ENCODE measurements around the gene ZNF124.

ZNF124 gene

GRCh38 chr1:247114351-247115140 is 57.3 kb downstream of the ZNF124 start:
- WGBS (ENCODE audit: insufficient coverage), result 98% methylated on average over 12 of the region's 13 CpGs
- peaks cover 0 to 20% (median 18%) of the 10 kb centered on the region in 4 experiments for H3K4me1 ChIP-seq (ENCODE audit: control extremely low read depth in 1 of 4, control insufficient read depth in 4 of 4, insufficient read depth in 4 of 4, low read length in 3 of 4)
- no peak for DNase-seq
- peaks cover 0 to 41% (median 16%) of the 10 kb centered on the region in 5 experiments for H3K27me3 ChIP-seq (replicated peaks in 2 of 5; ENCODE audit: control insufficient read depth in 4 of 5, insufficient read depth in 5 of 5, low read length in 4 of 5)
- no peaks in the 10 kb centered on the region for H3K9me3 ChIP-seq (ENCODE audit: control extremely low read depth in 1 of 5, control insufficient read depth in 4 of 5, insufficient read depth in 2 of 5, low read depth in 1 of 5, low read length in 4 of 5)
- ChIA-PET CTCF (no interaction called here), POLR2A (no interaction called here)
- no peaks in the 10 kb centered on the region for H3K36me3 ChIP-seq (ENCODE audit: control insufficient read depth in 4 of 4, insufficient read depth in 4 of 4, low read length in 3 of 4)
- H3K27ac ChIP-seq (ENCODE audit: insufficient read depth in 1 of 2, low read depth in 1 of 2, low read length in 2 of 2, poor library complexity in 1 of 2, severe bottlenecking in 2 of 2), result no peak overlapping the region
- no peak overlapping the region for H3K4me3 ChIP-seq (ENCODE audit: control insufficient read depth in 1 of 7, extremely low read depth in 1 of 7, insufficient read depth in 4 of 7, low read depth in 2 of 7, low read length in 6 of 7)

DNA sequence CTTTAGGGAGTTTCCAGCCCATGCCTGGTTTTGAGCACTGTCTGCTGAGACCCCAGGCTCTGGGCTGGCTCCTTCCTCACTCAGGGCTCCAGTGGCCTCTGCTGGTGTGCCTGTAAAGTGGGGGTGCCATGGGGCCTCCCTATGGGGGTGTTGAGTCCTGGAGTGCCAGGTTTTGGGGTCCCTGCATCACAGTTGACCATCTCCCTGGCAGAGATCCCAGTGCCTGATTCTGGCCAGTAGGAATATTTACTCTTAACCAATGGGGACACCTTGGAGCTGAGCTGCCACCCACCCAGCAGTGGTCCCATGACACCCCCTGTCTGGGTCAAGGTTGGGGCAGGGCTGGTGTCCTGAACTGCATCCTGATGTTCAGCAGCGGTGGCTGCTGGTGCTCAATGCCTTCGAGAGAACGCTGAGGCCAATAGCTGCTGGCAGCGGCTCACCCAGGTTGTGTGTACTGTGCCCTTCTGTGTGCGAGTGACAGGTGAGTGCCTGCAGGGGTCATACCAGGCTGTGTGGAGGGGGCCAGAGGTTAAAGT is 58.0 kb downstream of the ZNF124 start:
- H3K27me3 ChIP-seq (replicated peaks in 2 of 5; ENCODE audit: control insufficient read depth in 4 of 5, insufficient read depth in 5 of 5, low read length in 4 of 5), result peaks cover 0 to 48% (median 20%) of the 10 kb centered on the region in 5 experiments
- no peaks in the 10 kb centered on the region for H3K9me3 ChIP-seq (ENCODE audit: control extremely low read depth in 1 of 5, control insufficient read depth in 4 of 5, insufficient read depth in 2 of 5, low read depth in 1 of 5, low read length in 4 of 5)
- POLR2A ChIA-PET, result no interaction called here
- H3K4me1 ChIP-seq (ENCODE audit: control extremely low read depth in 1 of 4, control insufficient read depth in 4 of 4, insufficient read depth in 4 of 4, low read length in 3 of 4), result peaks cover 0 to 20% (median 18%) of the 10 kb centered on the region in 4 experiments
- DNase-seq, result no peak
- H3K27ac ChIP-seq (ENCODE audit: insufficient read depth in 1 of 2, low read depth in 1 of 2, low read length in 2 of 2, poor library complexity in 1 of 2, severe bottlenecking in 2 of 2), result no peak overlapping the region
- no peaks in the 10 kb centered on the region for H3K36me3 ChIP-seq (ENCODE audit: control insufficient read depth in 4 of 4, insufficient read depth in 4 of 4, low read length in 3 of 4)
- no peak overlapping the region for H3K4me3 ChIP-seq (ENCODE audit: control insufficient read depth in 1 of 7, extremely low read depth in 1 of 7, insufficient read depth in 4 of 7, low read depth in 2 of 7, low read length in 6 of 7)
- CTCF ChIA-PET, result no interaction called here
- 100% methylated on average over 5 of the region's 5 CpGs for WGBS (ENCODE audit: insufficient coverage)

GRCh38 chr1:247113094-247113497 is 58.7 kb downstream of the ZNF124 start:
- 70% methylated on average over 2 of the region's 5 CpGs for WGBS (ENCODE audit: insufficient coverage)
- POLR2A ChIA-PET, result no interaction called here
- H3K27ac ChIP-seq (ENCODE audit: insufficient read depth in 1 of 2, low read depth in 1 of 2, low read length in 2 of 2, poor library complexity in 1 of 2, severe bottlenecking in 2 of 2), result no peak overlapping the region
- H3K9me3 ChIP-seq (ENCODE audit: control extremely low read depth in 1 of 5, control insufficient read depth in 4 of 5, insufficient read depth in 2 of 5, low read depth in 1 of 5, low read length in 4 of 5), result peaks cover 0 to 3% (median 0%) of the 10 kb centered on the region in 5 experiments
- H3K4me1 ChIP-seq (ENCODE audit: control extremely low read depth in 1 of 4, control insufficient read depth in 4 of 4, insufficient read depth in 4 of 4, low read length in 3 of 4), result peaks cover 0 to 20% (median 18%) of the 10 kb centered on the region in 4 experiments
- H3K4me3 ChIP-seq (ENCODE audit: control insufficient read depth in 1 of 7, extremely low read depth in 1 of 7, insufficient read depth in 4 of 7, low read depth in 2 of 7, low read length in 6 of 7), result no peak overlapping the region
- CTCF ChIA-PET, result no interaction called here
- peaks cover 0 to 50% (median 24%) of the 10 kb centered on the region in 5 experiments for H3K27me3 ChIP-seq (replicated peaks in 2 of 5; ENCODE audit: control insufficient read depth in 4 of 5, insufficient read depth in 5 of 5, low read length in 4 of 5)
- no peaks in the 10 kb centered on the region for H3K36me3 ChIP-seq (ENCODE audit: control insufficient read depth in 4 of 4, insufficient read depth in 4 of 4, low read length in 3 of 4)
- DNase-seq, result no peak

GRCh38 chr1:247112479-247112781 is 59.4 kb downstream of the ZNF124 start:
- DNase-seq, result no peak
- Histone ChIP-seq H3K4me1 (ENCODE audit: control extremely low read depth in 1 of 4, control insufficient read depth in 4 of 4, insufficient read depth in 4 of 4, low read length in 3 of 4) (peaks cover 0 to 20% (median 18%) of the 10 kb centered on the region in 4 experiments), H3K4me3 (ENCODE audit: control insufficient read depth in 1 of 7, extremely low read depth in 1 of 7, insufficient read depth in 4 of 7, low read depth in 2 of 7, low read length in 6 of 7) (peak overlapping the region in 4 of 7 experiments; percentile 49 to 68 (median 61)), H3K27ac (ENCODE audit: insufficient read depth in 1 of 2, low read depth in 1 of 2, low read length in 2 of 2, poor library complexity in 1 of 2, severe bottlenecking in 2 of 2) (no peak overlapping the region), H3K27me3 (replicated peaks in 2 of 5; ENCODE audit: control insufficient read depth in 4 of 5, insufficient read depth in 5 of 5, low read length in 4 of 5) (peaks cover 0 to 51% (median 25%) of the 10 kb centered on the region in 5 experiments), H3K36me3 (ENCODE audit: control insufficient read depth in 4 of 4, insufficient read depth in 4 of 4, low read length in 3 of 4) (no peaks in the 10 kb centered on the region), H3K9me3 (ENCODE audit: control extremely low read depth in 1 of 5, control insufficient read depth in 4 of 5, insufficient read depth in 2 of 5, low read depth in 1 of 5, low read length in 4 of 5) (peaks cover 0 to 3% (median 0%) of the 10 kb centered on the region in 5 experiments)
- ChIA-PET CTCF (no interaction called here), POLR2A (no interaction called here)
- 78% methylated on average over 8 of the region's 9 CpGs for WGBS (ENCODE audit: insufficient coverage)

DNA sequence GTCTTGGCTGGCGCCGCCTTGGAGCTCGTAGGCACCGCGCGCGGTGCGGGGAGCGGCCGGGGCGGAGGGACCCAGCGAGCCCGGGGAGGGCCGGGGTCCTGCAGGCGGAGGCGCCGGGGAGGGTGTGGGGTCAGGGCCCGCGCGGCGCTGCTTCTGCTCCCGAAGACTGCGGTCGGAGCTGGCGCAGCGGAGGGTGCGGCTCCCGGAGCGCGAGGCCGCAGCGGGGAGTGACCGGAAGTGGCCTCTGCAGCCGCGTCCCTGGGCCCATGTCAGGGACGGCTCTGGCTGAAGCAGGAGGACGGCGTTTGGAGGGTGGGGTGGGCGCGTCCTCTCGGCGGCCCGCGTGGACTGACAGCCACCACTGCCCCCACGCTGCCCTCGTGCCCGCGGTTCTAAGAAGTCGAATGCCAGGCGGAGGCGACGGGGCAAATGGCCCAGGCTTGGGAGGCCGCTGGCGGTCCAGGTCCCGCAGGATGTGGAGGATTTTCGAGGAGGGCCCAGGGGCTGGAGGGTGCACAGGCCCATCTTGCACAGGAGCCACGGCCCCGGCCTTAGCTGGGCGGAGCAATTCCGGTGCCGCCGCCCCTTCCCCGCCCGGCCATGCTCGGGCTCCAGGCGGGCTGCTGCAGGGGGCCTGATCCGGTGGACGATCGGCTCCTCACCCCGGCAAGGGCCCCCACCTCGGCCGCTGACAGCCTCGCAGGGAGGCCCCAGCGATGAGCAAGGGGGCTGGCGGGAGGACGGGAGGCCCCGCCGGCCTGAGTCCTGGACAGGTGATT is 59.9 kb downstream of the ZNF124 start:
- Histone ChIP-seq H3K9me3 (ENCODE audit: control extremely low read depth in 1 of 5, control insufficient read depth in 4 of 5, insufficient read depth in 2 of 5, low read depth in 1 of 5, low read length in 4 of 5) (peaks cover 0 to 3% (median 0%) of the 10 kb centered on the region in 5 experiments), H3K4me3 (ENCODE audit: control insufficient read depth in 1 of 7, extremely low read depth in 1 of 7, insufficient read depth in 4 of 7, low read depth in 2 of 7, low read length in 6 of 7) (peak overlapping the region in 6 of 7 experiments; percentile 36 to 69 (median 61)), H3K27ac (ENCODE audit: insufficient read depth in 1 of 2, low read depth in 1 of 2, low read length in 2 of 2, poor library complexity in 1 of 2, severe bottlenecking in 2 of 2) (no peak overlapping the region), H3K27me3 (replicated peaks in 2 of 5; ENCODE audit: control insufficient read depth in 4 of 5, insufficient read depth in 5 of 5, low read length in 4 of 5) (peaks cover 0 to 51% (median 25%) of the 10 kb centered on the region in 5 experiments), H3K36me3 (ENCODE audit: control insufficient read depth in 4 of 4, insufficient read depth in 4 of 4, low read length in 3 of 4) (no peaks in the 10 kb centered on the region), H3K4me1 (ENCODE audit: control extremely low read depth in 1 of 4, control insufficient read depth in 4 of 4, insufficient read depth in 4 of 4, low read length in 3 of 4) (peaks cover 0 to 20% (median 18%) of the 10 kb centered on the region in 4 experiments)
- DNase-seq, result peak in 1 of 3 donors; percentile 36
- ChIA-PET CTCF (interaction anchor here (0.7 kb wide), 1 partner anchor 53 kb away, joined by 3 read pairs; no protein-coding TSS in a partner anchor), POLR2A (no interaction called here)
- 3% methylated on average over 62 of the region's 78 CpGs for WGBS (ENCODE audit: insufficient coverage)

- DNase-seq, result peak in 1 of 3 donors; percentile 35
- no peak overlapping the region for H3K27ac ChIP-seq (ENCODE audit: insufficient read depth in 1 of 2, low read depth in 1 of 2, low read length in 2 of 2, poor library complexity in 1 of 2, severe bottlenecking in 2 of 2)
- H3K9me3 ChIP-seq (ENCODE audit: control extremely low read depth in 1 of 5, control insufficient read depth in 4 of 5, insufficient read depth in 2 of 5, low read depth in 1 of 5, low read length in 4 of 5), result peaks cover 0 to 8% (median 0%) of the 10 kb centered on the region in 5 experiments
- POLR2A ChIA-PET, result no interaction called here
- H3K4me3 ChIP-seq (ENCODE audit: control insufficient read depth in 1 of 7, extremely low read depth in 1 of 7, insufficient read depth in 4 of 7, low read depth in 2 of 7, low read length in 6 of 7), result peak overlapping the region in 6 of 7 experiments; percentile 36 to 69 (median 61)
- H3K36me3 ChIP-seq (ENCODE audit: control insufficient read depth in 4 of 4, insufficient read depth in 4 of 4, low read length in 3 of 4), result no peaks in the 10 kb centered on the region
- WGBS (ENCODE audit: insufficient coverage), result 0% methylated on average over 48 of the region's 62 CpGs
- H3K4me1 ChIP-seq (ENCODE audit: control extremely low read depth in 1 of 4, control insufficient read depth in 4 of 4, insufficient read depth in 4 of 4, low read length in 3 of 4), result peaks cover 0 to 20% (median 18%) of the 10 kb centered on the region in 4 experiments
- H3K27me3 ChIP-seq (replicated peaks in 2 of 5; ENCODE audit: control insufficient read depth in 4 of 5, insufficient read depth in 5 of 5, low read length in 4 of 5), result peaks cover 0 to 51% (median 25%) of the 10 kb centered on the region in 5 experiments
- CTCF ChIA-PET, result interaction anchor here (0.7 to 1.5 kb wide), 2 partner anchors 8 to 53 kb away, joined by 3 to 4 read pairs; no protein-coding TSS in a partner anchor
Measured at GRCh38 chr1:247111259-247111699, 60.5 kb downstream of the ZNF124 start.
